ENCODE results near the gene PRRT4. TPM values are rescaled to one million over a fixed set of nuclear protein-coding genes. Genes with fewer than 3 reads are reported as not detected.

Gene PRRT4
- total and polyA plus RNA-seq, 2 donors (not counting 1 experiment from before 2014, with no cell fraction given), result under 0.01 to 0.03 TPM

GRCh38 chr7:128304212-128304611 lies 57.3 kb downstream of the PRRT4 start:
- H3K27me3 ChIP-seq (ENCODE audit: control insufficient read depth, insufficient read depth, low read length), result no peaks in the 10 kb centered on the region
- TF ChIP-seq CTCF (conservative IDR thresholded peaks at IDR 0.05 in 1 of 2, IDR thresholded peaks at IDR 0.05 in 1 of 2; ENCODE audit: low read depth in 1 of 2, low read length in 2 of 2) (no peak), EZH2 (IDR thresholded peaks at IDR 0.05; ENCODE audit: low read length, missing control alignments) (no peak)
- no peak overlapping the region for H3K9ac ChIP-seq (ENCODE audit: insufficient read depth, low read length)
- H3K27ac ChIP-seq (ENCODE audit: insufficient read depth, low read length), result no peak overlapping the region
- H3K4me1 ChIP-seq (ENCODE audit: control insufficient read depth, extremely low read depth, insufficient read depth, low read length), result no peaks in the 10 kb centered on the region
- peaks cover 6% of the 10 kb centered on the region for H3K36me3 ChIP-seq (ENCODE audit: control insufficient read depth, insufficient read depth, low read length)
- H2AFZ ChIP-seq (ENCODE audit: low read length), result no peak overlapping the region
- no peak overlapping the region for H3K4me3 ChIP-seq (replicated peaks in 1 of 4; ENCODE audit: control extremely low read depth in 1 of 4, insufficient read depth in 1 of 4, low read depth in 3 of 4, low read length in 4 of 4)
- no peaks in the 10 kb centered on the region for H3K79me2 ChIP-seq (ENCODE audit: control insufficient read depth, insufficient read depth, low read length)
- no peaks in the 10 kb centered on the region for H3K9me3 ChIP-seq (ENCODE audit: control insufficient read depth, insufficient read depth, low read depth, low read length)
- no peaks in the 10 kb centered on the region for H4K20me1 ChIP-seq (ENCODE audit: control insufficient read depth, extremely low read depth, insufficient read depth, low read length)
- DNase-seq (ENCODE audit: low read depth in 2 of 2), result no peak
- no peak overlapping the region for H3K4me2 ChIP-seq (ENCODE audit: extremely low read depth, insufficient read depth, low read length)

GRCh38 chr7:128303643-128304042 lies 57.8 kb downstream of the PRRT4 start:
- Histone ChIP-seq H3K79me2 (ENCODE audit: control insufficient read depth, insufficient read depth, low read length) (no peaks in the 10 kb centered on the region), H3K4me3 (replicated peaks in 1 of 4; ENCODE audit: control extremely low read depth in 1 of 4, insufficient read depth in 1 of 4, low read depth in 3 of 4, low read length in 4 of 4) (no peak overlapping the region), H3K9me3 (ENCODE audit: control insufficient read depth, insufficient read depth, low read depth, low read length) (no peaks in the 10 kb centered on the region), H3K4me1 (ENCODE audit: control insufficient read depth, extremely low read depth, insufficient read depth, low read length) (no peaks in the 10 kb centered on the region), H2AFZ (ENCODE audit: low read length) (no peak overlapping the region), H3K27ac (ENCODE audit: insufficient read depth, low read length) (no peak overlapping the region), H4K20me1 (ENCODE audit: control insufficient read depth, extremely low read depth, insufficient read depth, low read length) (no peaks in the 10 kb centered on the region), H3K9ac (ENCODE audit: insufficient read depth, low read length) (no peak overlapping the region), H3K4me2 (ENCODE audit: extremely low read depth, insufficient read depth, low read length) (no peak overlapping the region), H3K36me3 (ENCODE audit: control insufficient read depth, insufficient read depth, low read length) (peaks cover 6% of the 10 kb centered on the region), H3K27me3 (ENCODE audit: control insufficient read depth, insufficient read depth, low read length) (no peaks in the 10 kb centered on the region)
- no peak for DNase-seq (ENCODE audit: low read depth in 2 of 2)
- TF ChIP-seq EZH2 (IDR thresholded peaks at IDR 0.05; ENCODE audit: low read length, missing control alignments) (no peak), CTCF (conservative IDR thresholded peaks at IDR 0.05 in 1 of 2, IDR thresholded peaks at IDR 0.05 in 1 of 2; ENCODE audit: low read depth in 1 of 2, low read length in 2 of 2) (no peak)

GRCh38 chr7:128303133-128303532 lies 58.4 kb downstream of the PRRT4 start:
- Histone ChIP-seq H4K20me1 (ENCODE audit: control insufficient read depth, extremely low read depth, insufficient read depth, low read length) (no peaks in the 10 kb centered on the region), H3K9ac (ENCODE audit: insufficient read depth, low read length) (no peak overlapping the region), H3K79me2 (ENCODE audit: control insufficient read depth, insufficient read depth, low read length) (no peaks in the 10 kb centered on the region), H3K27me3 (ENCODE audit: control insufficient read depth, insufficient read depth, low read length) (no peaks in the 10 kb centered on the region), H3K27ac (ENCODE audit: insufficient read depth, low read length) (no peak overlapping the region), H3K4me1 (ENCODE audit: control insufficient read depth, extremely low read depth, insufficient read depth, low read length) (no peaks in the 10 kb centered on the region), H3K9me3 (ENCODE audit: control insufficient read depth, insufficient read depth, low read depth, low read length) (no peaks in the 10 kb centered on the region), H3K4me2 (ENCODE audit: extremely low read depth, insufficient read depth, low read length) (no peak overlapping the region), H2AFZ (ENCODE audit: low read length) (no peak overlapping the region), H3K36me3 (ENCODE audit: control insufficient read depth, insufficient read depth, low read length) (peaks cover 4% of the 10 kb centered on the region), H3K4me3 (replicated peaks in 1 of 4; ENCODE audit: control extremely low read depth in 1 of 4, insufficient read depth in 1 of 4, low read depth in 3 of 4, low read length in 4 of 4) (no peak overlapping the region)
- TF ChIP-seq CTCF (conservative IDR thresholded peaks at IDR 0.05 in 1 of 2, IDR thresholded peaks at IDR 0.05 in 1 of 2; ENCODE audit: low read depth in 1 of 2, low read length in 2 of 2) (no peak), EZH2 (IDR thresholded peaks at IDR 0.05; ENCODE audit: low read length, missing control alignments) (no peak)
- no peak for DNase-seq (ENCODE audit: low read depth in 2 of 2)
